Measurements from ENCODE around the gene SLC39A2. TPM values are rescaled to one million over a fixed set of nuclear protein-coding genes. Genes with fewer than 3 reads are reported as not detected.

The SLC39A2 gene
- total RNA-seq, 1 experiment from 2014 or later, result not detected

DNA sequence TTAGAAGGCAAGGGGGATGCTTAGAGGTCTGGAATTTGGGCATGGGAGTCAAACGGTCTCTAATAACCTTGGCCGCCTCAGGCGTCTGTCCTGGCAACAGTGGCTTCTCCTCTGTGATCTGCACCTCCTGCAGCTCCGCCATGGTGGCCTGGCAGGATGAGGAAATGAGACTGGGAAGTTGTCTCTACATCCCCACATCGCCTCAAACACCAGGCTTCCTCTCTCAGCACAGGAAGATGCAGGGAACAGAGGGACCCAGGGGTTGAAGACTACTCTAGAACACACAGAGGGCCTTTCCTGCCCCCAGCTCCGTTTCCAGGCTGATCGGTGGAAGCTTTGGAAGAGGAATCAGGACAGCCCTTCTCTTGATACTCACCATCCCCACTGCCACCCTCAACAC is 24.1 kb downstream of the SLC39A2 start:
- intact Hi-C loops (cut with micrococcal nuclease), result no loop called here
- no peaks in the 10 kb centered on the region for H3K9me3 ChIP-seq (ENCODE audit: low read length)
- no peaks in the 10 kb centered on the region for H3F3A ChIP-seq (ENCODE audit: low read length, unreplicated experiment)
- ATAC-seq, result no peak
- H3K4me1 ChIP-seq (ENCODE audit: insufficient read depth, low read length), result 0 out of 2 replicates have a peak, but pooled peaks cover 4% of the 10 kb centered on the region
- no peaks in the 10 kb centered on the region for H4K20me1 ChIP-seq (ENCODE audit: low read length)
- H3K9me2 ChIP-seq (replicated peaks; ENCODE audit: low read length), result no peaks in the 10 kb centered on the region
- H3K27me3 ChIP-seq (ENCODE audit: low read length), result peaks cover 66% of the 10 kb centered on the region
- H3K4me2 ChIP-seq (ENCODE audit: low read length), result no peak overlapping the region
- no peak overlapping the region for H3K9ac ChIP-seq (ENCODE audit: low read length)
- ChIA-PET CTCF (interaction anchor here (0.5 kb wide), 1 partner anchor 45 kb away, joined by 3 read pairs; no protein-coding TSS in a partner anchor), POLR2A (ENCODE audit: unreplicated experiment) (no interaction called here)
- H3K79me2 ChIP-seq (ENCODE audit: low read length), result no peaks in the 10 kb centered on the region
- no peak overlapping the region for H3K4me3 ChIP-seq (ENCODE audit: low read length)
- H3K36me3 ChIP-seq (ENCODE audit: low read depth, low read length), result no peaks in the 10 kb centered on the region
- H2AFZ ChIP-seq (ENCODE audit: low read length), result no peak overlapping the region
- no peak overlapping the region for H3K27ac ChIP-seq (ENCODE audit: low read length)
- BruUV-seq (replicated peaks), result no TSS peak
- TF ChIP-seq EZH2 (IDR thresholded peaks at IDR 0.05; ENCODE audit: low read length, unreplicated experiment) (no peak), EZH2phosphoT487 (IDR thresholded peaks at IDR 0.05; ENCODE audit: borderline replicate concordance, low read length) (no peak), CTCF (conservative IDR thresholded peaks at IDR 0.05; ENCODE audit: low read depth, low read length) (no peak)
- no peak for DNase-seq

DNA sequence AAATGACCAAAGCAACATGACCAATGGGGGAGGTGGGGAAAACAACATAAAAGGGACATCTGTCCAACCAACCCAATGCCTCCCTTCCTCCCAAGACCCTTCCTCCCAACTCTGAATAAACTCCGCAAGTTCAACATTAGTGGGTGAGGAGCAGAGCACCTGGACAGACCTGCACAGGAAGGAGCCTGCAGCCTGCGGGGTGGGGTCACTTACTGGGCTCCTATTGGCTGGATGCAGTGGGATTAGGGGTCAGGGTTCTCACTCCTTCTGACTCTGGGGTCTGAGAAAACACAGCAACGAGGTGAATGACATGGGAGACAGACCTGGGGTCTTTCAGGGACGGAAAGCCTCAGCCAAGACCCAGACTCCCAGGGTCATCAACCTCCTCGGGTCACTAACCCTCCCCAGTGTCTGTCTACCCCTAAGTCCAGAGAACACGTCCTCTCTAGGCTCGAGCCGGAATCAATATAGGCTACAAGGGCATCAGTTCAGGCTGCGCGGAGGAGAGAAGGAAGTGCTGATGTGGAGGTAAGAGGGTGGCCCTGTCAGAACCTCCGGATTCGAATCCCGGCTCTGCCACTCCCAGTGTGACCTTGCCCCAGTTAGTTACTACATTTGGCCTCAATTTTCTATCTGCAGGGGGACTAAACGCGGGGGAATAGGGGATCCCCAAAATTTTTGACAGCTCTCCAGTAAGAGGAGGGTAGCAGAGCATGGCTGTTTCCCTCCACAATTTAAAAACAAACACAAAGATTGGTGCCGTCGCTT is 24.9 kb downstream of the SLC39A2 start:
- Histone ChIP-seq H3K9me2 (replicated peaks; ENCODE audit: low read length) (no peaks in the 10 kb centered on the region), H3K4me3 (ENCODE audit: low read length) (peak overlapping the region; percentile 58; the same call in 1 of the 2 replicates), H3K27me3 (ENCODE audit: low read length) (peaks cover 67% of the 10 kb centered on the region), H3F3A (ENCODE audit: low read length, unreplicated experiment) (no peaks in the 10 kb centered on the region), H3K36me3 (ENCODE audit: low read depth, low read length) (no peaks in the 10 kb centered on the region), H3K9ac (ENCODE audit: low read length) (no peak overlapping the region), H3K79me2 (ENCODE audit: low read length) (no peaks in the 10 kb centered on the region), H4K20me1 (ENCODE audit: low read length) (no peaks in the 10 kb centered on the region), H2AFZ (ENCODE audit: low read length) (peak overlapping the region; percentile 55; the same call in 1 of the 2 replicates), H3K27ac (ENCODE audit: low read length) (no peak overlapping the region), H3K9me3 (ENCODE audit: low read length) (no peaks in the 10 kb centered on the region), H3K4me2 (ENCODE audit: low read length) (peak overlapping the region; percentile 79), H3K4me1 (ENCODE audit: insufficient read depth, low read length) (0 out of 2 replicates have a peak, but pooled peaks cover 4% of the 10 kb centered on the region)
- ATAC-seq (no peak), DNase-seq (no peak)
- TF ChIP-seq EZH2phosphoT487 (IDR thresholded peaks at IDR 0.05; ENCODE audit: borderline replicate concordance, low read length) (no peak), EZH2 (IDR thresholded peaks at IDR 0.05; ENCODE audit: low read length, unreplicated experiment) (no peak), CTCF (conservative IDR thresholded peaks at IDR 0.05; ENCODE audit: low read depth, low read length) (no peak)
- CTCF ChIA-PET, result interaction anchor here (0.5 kb wide), 1 partner anchor 44 kb away, joined by 3 read pairs; no protein-coding TSS in a partner anchor
- POLR2A ChIA-PET (ENCODE audit: unreplicated experiment), result no interaction called here
- intact Hi-C loops (cut with micrococcal nuclease), result no loop called here
- no TSS peak for BruUV-seq (replicated peaks)

Measured in PC-3 (cell line).